ENCODE results near the gene USF2. TPM values are rescaled to one million over a fixed set of nuclear protein-coding genes. Genes with fewer than 3 reads are reported as not detected.
A peak's percentile ranks its signal among the peaks of the same experiment; 100 is the strongest.

USF2 gene
- total and polyA plus RNA-seq, 2 of the 8 experiments (the other 6 are each of a cell fraction or from before 2014, with no cell fraction given), result 74.1 to 109 TPM

DNA sequence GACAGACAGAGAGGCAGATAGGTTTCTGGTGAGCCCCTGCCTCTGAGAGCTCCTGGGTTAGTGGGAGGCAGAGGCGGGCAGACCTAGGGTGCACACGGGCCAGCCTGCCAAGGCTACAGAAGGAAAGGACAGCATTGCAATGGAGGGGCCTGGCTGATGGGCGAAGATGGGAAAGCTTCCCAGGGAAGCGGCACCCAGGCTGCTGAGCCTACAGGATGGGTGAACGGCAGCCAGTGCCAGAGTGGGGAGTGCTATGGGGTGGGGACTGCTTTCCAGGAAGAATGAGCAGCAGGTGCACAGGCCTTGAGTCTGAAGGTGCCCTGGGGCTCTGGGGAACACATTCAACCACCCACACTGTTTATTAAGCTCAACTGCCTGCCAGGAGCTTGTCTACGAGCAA lies 22.5 kb downstream of the USF2 start:
- no peak for TF ChIP-seq BACH1 (IDR thresholded peaks at IDR 0.05; ENCODE audit: low read length)
- TF ChIP-seq SUZ12 (IDR thresholded peaks at IDR 0.05; ENCODE audit: low read length), result no peak
- TF ChIP-seq, protein P1, sequence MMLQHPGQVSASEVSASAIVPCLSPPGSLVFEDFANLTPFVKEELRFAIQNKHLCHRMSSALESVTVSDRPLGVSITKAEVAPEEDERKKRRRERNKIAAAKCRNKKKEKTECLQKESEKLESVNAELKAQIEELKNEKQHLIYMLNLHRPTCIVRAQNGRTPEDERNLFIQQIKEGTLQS (IDR thresholded peaks at IDR 0.05; ENCODE audit: insufficient read depth, low read depth, low read length), result no peak
- TF ChIP-seq TCF12 (IDR thresholded peaks at IDR 0.05; ENCODE audit: low read depth, low read length), result no peak
- TF ChIP-seq POLR2A (IDR thresholded peaks at IDR 0.05; ENCODE audit: control extremely low read depth in 1 of 2, low read depth in 2 of 2, low read length in 2 of 2), result no peak
- no peak overlapping the region for H2BK5ac ChIP-seq (ENCODE audit: low read depth, low read length)
- no peak overlapping the region for H3K4ac ChIP-seq (replicated peaks; ENCODE audit: insufficient read length, low read depth, low read length)
- H2AK5ac ChIP-seq (ENCODE audit: low read depth, low read length), result no peak overlapping the region
- H3K4me3 ChIP-seq (ENCODE audit: extremely low read depth in 1 of 4, insufficient read depth in 2 of 4, low read depth in 3 of 4, low read length in 4 of 4), result no peak overlapping the region
- H4K91ac ChIP-seq (replicated peaks; ENCODE audit: insufficient read length, low read length), result no peak overlapping the region
- ChIA-PET CTCF (ENCODE audit: partially characterized antibody) (interaction anchor here (0.8 to 1.2 kb wide), 2 partner anchors 21 to 25 kb away, joined by 3 read pairs; no protein-coding TSS in a partner anchor), POLR2A (ENCODE audit: partially characterized antibody) (interaction anchor here (1.2 to 2.2 kb wide), 2 partner anchors 10 to 19 kb away, joined by 3 to 16 read pairs; partner anchors contain the start of gene HAMP)
- FAIRE-seq (no peak), DNase-seq (ENCODE audit: low read depth in 1 of 2, low spot score in 2 of 2) (no peak)
- no peak overlapping the region for H3K14ac ChIP-seq (ENCODE audit: insufficient read length)
- H2BK12ac ChIP-seq (ENCODE audit: low read depth, low read length), result no peak overlapping the region
- H3K23me2 ChIP-seq (ENCODE audit: low read depth, low read length), result no peaks in the 10 kb centered on the region
- H3K4me1 ChIP-seq (replicated peaks in 1 of 4; ENCODE audit: control insufficient read depth in 3 of 4, insufficient read depth in 4 of 4, low read length in 3 of 4), result peaks cover 0 to 24% (median 10%) of the 10 kb centered on the region in 4 experiments; a peak in 6 of 7 replicates
- no peak overlapping the region for H4K5ac ChIP-seq (ENCODE audit: insufficient read length, low read depth, low read length)
- no peak overlapping the region for H3K4me2 ChIP-seq (ENCODE audit: insufficient read depth in 1 of 2, low read depth in 2 of 2, low read length in 2 of 2)
- H2BK15ac ChIP-seq (ENCODE audit: low read length), result no peak overlapping the region
- no peaks in the 10 kb centered on the region for H3K36me3 ChIP-seq (ENCODE audit: control insufficient read depth in 2 of 4, insufficient read depth in 4 of 4, low read length in 3 of 4)
- WGBS, 2 experiments (ENCODE audit: extremely low coverage in 1 of 2, insufficient coverage in 1 of 2, insufficient read length in 1 of 2, insufficient replicate concordance in 2 of 2, low coverage in 1 of 2, low lambda C conversion rate in 2 of 2, missing lambda C conversion rate in 1 of 2), result 91% methylated on average over 6 of the region's 6 CpGs; no CpG with 5 or more reads in 1 of the 2 experiments
- H2BK120ac ChIP-seq (replicated peaks; ENCODE audit: low read depth, low read length), result no peak overlapping the region
- no peak overlapping the region for H3K56ac ChIP-seq (replicated peaks; ENCODE audit: insufficient read length, low read depth, low read length)
- H3K9ac ChIP-seq (replicated peaks in 1 of 4; ENCODE audit: extremely low read depth in 1 of 4, low read depth in 3 of 4, low read length in 3 of 4), result no peak overlapping the region
- H3K9me3 ChIP-seq (ENCODE audit: insufficient read depth in 2 of 2, low read depth in 1 of 2, low read length in 1 of 2), result no peaks in the 10 kb centered on the region
- H3K18ac ChIP-seq (ENCODE audit: extremely low read depth, low read length), result no peak overlapping the region
- H2BK20ac ChIP-seq (ENCODE audit: low read length), result no peak overlapping the region
- no peaks in the 10 kb centered on the region for H4K20me1 ChIP-seq (replicated peaks in 1 of 2; ENCODE audit: control insufficient read depth in 1 of 2, insufficient read depth in 2 of 2, low read length in 2 of 2)
- no peak overlapping the region for H3K27ac ChIP-seq (ENCODE audit: low read depth, low read length)
- H4K8ac ChIP-seq (ENCODE audit: extremely low read depth, insufficient read depth, low read length), result peak overlapping the region; percentile 71
- H3K79me2 ChIP-seq (ENCODE audit: control insufficient read depth in 1 of 2, insufficient read depth in 2 of 2, low read length in 2 of 2), result no peaks in the 10 kb centered on the region
- no peaks in the 10 kb centered on the region for H3K79me1 ChIP-seq (ENCODE audit: low read depth, low read length)
- no peak overlapping the region for H2AFZ ChIP-seq (ENCODE audit: low read length)
- H3K23ac ChIP-seq (ENCODE audit: insufficient read length), result no peak overlapping the region
- H3K27me3 ChIP-seq (replicated peaks in 1 of 4; ENCODE audit: control insufficient read depth in 3 of 4, extremely low read depth in 1 of 4, insufficient read depth in 3 of 4, low read length in 3 of 4), result no peaks in the 10 kb centered on the region; a peak in 1 of 7 replicates

Data from H1 (cell line).